NOMO-1 treated with DMSO at 0.1 percent for 48 hours (cell line): ENCODE results near the gene FRMD3.
A peak's percentile ranks its signal among the peaks of the same experiment; 100 is the strongest.

Experiments
- DNase-seq: peaks from one replicate; lab custom pipeline; 2025; ENCODE audit not compliant: unreplicated experiment; lab: John Stamatoyannopoulos, UW

The FRMD3 gene

DNA sequence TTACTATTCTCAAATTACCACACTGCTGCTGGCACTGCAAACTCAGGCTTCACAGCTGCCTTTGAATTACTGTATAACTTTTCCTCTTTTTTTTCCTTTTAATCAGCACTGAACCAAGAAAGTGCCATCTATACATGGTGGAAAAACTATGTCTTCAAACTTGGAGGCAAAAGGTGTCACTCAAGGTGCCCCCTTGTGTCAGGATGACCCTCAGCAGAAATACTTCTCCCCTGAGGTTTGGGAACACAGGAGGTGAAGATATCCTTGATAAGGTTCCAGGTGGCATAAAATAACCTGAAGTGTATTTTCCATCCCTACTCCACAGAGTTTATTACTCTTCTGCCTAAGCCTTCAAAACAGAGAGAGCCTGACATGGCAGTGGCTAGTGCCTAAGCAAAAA lies 14.5 kb downstream of the FRMD3 start:
- DNase-seq = no peak

DNA sequence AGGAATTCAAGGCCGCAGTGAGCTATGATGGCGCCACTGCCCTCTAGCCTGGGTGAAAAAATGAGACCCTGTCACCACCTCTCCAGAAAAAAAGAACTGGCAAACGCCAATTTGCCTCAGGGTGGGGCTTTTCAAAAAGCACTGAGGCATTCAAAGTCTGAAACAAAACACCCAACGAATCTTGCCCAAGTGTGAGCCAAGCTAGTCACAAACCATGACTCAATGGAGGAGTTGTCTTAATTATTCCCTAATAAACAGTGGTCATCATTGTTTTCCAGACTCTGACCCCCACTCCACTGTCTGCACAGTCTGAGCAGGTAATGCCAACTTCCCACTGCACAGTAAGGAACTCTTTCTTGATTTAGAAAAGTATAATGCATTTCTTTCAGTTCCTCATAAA lies 16.8 kb downstream of the FRMD3 start:
- peak; percentile 27 for DNase-seq

DNA sequence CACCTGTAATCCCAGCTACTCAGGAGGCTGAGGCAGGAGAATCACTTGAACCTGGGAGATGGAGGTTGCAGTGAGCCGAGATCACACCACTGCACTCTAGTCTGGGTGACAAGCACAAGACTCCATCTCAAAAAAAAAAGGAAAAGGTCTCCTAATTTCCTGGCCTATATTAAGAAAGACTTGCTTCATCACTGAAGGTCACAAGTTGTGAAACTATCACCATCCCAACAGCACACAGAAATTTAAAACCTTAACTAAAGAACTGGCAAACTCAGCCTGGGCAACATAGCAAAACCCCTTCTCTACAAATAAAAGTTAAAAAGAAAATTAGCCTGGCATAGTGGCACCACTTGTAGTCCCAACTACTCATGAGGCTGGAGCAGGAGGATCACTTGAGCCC lies 17.2 kb downstream of the FRMD3 start:
- no peak for DNase-seq

DNA sequence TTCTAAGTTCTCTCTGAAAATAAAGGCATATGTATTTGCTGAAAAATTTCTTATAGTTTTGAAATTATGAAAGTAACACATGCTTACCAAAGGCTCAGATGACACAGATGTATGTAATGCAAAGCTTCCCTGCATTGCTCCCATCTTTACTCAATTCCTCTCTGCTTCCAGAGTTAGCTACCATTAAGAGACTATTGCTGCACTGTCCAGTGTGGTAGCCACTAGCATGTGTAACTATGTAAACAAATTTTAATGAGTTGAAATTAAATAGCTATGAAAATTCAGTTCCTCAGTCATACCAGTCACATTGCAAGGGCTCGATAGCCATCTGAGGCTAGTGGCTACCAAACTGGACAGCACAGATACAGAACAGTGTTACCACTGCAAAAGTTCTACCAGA lies 17.9 kb downstream of the FRMD3 start:
- DNase-seq = no peak

DNA sequence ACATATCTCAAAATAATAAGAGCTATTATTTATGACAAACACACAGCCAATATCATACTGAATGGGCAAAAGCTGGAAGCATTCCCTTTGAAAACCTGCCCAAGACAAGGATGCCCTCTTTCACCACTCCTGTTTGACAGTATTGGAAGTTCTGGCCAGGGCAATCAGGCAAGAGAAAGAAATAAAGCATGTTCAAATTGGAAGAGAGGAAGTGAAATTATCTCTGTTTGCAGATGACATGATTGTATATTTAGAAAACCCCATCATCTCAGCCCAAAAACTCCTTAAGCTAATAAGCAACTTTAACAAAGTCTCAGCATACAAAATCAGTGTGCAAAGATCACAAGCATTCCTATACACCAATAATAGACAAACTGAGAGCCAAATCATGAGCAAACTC lies 20.2 kb downstream of the FRMD3 start:
- DNase-seq = peak; percentile 9

DNA sequence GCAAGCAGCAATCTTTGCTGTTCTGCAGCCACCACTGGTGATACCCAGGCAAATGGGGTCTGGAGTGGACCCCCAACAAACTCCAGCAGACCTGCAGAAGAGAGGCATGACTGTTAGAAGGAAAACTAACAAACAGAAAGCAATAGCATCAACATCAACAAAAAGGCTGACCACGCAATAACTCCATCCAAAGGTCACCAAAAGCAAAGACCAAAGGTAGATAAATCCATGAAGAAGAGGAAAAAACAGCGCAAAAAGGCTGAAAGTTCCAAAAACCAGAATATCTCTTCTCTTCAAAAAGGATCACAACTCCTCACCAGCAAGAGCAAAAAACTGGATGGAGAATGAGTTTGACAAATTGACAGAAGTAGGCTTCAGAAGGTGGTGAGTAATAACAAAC lies 23.4 kb downstream of the FRMD3 start:
- no peak for DNase-seq

DNA sequence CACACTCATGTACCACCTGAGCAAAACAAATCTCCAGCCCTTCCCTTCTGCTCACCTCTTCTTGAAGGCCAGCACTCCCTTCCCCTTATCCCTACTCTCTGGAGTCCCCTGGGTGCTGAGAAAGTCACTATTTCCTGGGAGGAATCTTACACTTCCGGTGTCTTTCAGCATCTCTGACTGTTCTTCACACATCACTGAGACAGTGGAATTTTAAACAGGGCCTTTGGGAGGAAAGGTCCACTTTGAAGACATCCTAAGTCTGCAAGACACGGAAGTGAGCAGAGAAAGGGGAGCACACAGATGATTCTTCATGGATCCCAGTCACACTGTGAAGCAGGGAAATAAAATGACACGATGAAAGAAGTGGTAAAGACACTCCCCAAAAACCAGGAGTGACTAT lies 25.6 kb downstream of the FRMD3 start:
- DNase-seq = no peak

DNA sequence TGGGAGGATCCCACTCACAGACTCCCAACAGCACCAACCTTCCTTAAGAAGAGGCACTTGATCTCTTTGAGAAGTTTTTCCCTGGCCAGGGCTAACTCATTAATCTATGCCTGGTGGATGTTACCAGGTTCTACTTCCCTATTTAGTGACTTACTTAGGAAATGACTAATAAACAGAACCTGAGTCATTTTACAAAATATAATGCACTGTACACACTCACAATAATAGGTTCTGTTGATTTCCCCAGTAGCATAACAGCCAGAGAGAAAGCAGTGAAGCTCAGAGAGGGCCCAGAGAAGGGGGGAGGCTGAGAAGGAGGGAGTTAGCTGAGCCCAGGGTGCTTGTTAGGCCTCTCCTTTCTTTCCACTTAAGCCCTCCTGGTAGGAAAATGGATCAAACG lies 27.1 kb downstream of the FRMD3 start:
- DNase-seq = peak; percentile 64

DNA sequence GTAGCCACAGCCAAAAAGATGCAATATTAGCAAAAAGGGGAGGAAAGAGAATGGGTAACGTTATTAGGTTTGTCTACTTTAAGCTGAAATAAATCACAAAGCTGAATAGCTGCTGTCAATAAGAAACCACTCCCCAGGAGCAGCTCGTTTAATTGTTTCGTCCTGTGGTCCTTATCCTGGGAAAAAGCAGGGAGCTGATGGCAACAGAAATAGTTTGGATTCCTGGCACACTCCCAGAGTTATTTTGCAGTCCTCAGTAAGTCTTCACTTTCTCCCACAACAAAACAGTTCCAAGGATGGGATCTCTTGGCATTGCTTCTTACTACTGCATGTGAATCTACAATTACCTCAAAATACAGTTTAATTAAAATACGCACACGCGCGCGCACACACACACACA lies 28.8 kb downstream of the FRMD3 start:
- DNase-seq = no peak

DNA sequence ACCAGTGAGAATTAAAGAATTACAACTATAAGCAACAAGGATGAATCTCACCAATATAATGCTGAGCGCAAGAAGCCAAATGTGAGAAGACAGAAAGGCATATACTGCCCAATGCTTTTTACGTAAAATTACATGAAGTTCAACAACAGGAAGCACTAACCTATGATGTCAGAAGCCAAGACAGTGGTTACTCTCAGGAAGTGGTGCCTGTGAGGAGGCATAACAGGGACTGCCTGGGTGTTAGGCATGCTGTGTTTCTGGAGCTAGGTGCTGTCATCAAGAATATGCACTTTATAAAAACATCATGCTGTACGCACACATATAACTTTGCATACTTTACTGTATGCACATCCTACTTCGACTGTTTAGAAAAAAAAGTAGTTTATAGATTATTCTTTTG lies 30.1 kb downstream of the FRMD3 start:
- DNase-seq = no peak

DNA sequence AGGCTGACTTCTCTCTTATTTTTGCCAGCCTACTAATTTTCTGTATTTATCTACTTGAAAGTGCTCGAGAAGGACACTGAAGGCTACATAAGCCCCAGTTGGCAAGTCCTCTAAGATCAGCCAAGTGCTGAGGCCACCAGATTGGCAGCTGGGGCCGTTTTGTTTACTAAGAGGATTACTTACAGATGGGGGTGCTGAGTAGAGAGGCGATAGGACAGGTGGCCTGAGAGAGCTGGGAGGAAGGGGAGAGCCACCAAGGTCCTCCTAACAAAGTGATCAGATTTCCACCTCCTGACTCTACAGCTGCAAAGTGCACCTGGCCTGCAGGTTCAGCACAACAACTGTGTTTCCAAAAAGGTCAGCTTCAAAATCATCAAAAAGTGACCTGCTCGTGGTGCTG lies 32.9 kb downstream of the FRMD3 start:
- DNase-seq = no peak

DNA sequence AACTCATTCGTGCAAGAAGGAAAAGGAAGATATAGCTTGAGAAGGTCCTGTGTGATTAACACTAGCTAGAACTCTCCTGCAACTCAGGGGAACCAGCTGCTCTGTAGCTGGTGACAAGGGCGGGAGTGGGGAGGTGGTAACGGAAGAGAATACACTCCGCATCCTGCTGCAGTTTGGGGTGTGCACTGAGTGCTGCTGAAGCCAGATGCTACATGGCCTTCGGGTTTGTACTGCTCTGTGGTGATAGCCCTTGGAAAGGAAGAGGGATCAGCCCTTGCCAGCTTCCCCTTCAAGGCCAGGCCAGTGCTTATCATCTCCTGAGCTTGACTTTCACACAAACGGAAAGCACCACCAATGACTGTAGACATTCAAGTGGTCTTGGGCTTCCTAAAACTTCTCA lies 34.3 kb downstream of the FRMD3 start:
- no peak for DNase-seq

DNA sequence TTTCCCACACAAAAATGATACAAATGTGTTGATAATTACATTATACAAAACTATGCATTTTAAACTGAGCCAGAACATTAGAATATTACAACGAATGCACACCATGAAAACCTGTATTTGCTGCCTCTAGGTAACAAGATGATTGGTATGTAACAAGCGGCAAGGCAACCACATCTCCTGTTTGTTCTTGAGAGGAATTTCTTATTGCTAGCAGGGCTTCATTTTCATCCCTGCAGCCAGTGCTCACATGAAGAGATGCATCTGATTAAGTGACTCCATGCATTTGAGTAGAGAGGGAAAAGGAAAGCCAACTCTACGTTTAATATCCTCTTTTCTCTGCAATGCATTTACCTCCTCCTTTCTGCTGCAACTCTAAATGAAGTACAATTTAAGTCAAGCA lies 36.6 kb downstream of the FRMD3 start:
- no peak for DNase-seq

DNA sequence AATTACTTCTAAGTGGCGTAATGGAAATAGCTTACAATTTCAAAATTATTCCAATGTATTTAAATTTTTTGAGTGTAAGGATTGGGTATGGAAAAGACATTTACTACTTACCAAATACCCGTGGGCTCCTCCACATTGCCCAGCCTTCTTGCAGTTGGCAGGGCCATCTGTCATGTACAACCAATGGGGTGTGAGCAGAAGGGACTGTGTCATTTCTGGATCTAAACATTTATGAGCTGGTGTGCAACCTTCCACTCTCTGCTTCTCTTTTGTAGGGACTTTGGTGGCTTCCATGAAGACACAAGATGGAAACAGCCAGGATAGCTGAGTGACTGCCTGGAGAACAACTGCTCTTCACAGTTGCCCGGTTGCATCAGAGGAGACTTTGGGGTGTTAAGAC lies 40.8 kb downstream of the FRMD3 start:
- no peak for DNase-seq

DNA sequence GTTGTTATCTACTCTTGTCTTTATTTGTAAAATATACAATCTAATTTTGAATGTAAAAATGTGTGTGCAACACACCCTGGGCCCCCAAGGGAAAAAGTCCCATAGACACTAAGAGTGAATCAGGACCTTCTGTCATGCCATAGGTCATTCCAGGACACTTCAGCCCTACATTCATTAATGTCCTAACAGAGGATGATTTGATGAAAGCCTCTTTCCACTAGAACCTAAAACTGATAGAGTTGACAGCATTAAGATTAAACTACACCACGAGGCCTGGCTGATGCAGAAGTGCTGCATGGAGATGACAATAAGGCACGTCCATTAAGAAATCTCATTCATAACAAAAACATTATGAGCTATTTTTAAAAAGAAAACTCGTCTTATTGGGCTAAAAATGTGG lies 46.2 kb downstream of the FRMD3 start:
- DNase-seq = no peak

DNA sequence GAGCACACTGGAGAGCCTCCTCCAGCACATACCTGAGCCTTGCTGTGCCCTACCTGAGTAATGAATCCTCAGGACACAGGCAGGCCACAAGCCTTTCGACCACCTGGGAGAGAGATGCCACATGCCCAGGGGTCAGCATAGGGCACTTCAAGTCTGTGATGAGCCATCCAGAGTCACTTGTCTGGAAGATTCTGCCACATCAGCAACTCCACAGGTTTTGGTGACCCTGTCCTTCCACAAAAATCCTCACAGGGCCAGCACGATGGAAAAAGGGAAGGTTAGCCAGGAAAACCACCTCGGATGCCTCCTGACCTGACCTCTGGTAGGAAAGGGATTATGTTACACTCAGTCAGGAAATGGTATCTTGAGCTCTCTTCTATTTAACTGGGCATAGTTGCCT lies 46.8 kb downstream of the FRMD3 start:
- no peak for DNase-seq

DNA sequence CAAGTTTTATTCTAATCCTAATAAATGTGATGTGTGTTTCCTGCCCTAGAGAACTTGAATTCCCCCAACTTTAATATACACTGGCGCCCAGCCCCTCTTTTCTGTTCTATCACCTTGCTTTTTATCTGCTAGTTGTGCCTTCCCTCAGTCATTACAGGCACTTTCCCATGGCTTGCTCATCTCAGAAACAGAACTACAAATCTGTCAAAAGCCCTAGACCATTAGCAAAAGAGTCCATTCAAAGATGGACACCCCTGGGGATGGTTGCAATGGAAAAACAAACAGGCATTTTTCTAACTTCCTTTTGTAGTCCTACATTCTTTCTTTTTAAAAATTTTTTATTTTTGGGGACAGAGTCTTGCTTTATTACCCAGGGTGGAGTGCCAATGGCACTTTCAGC lies 48.2 kb downstream of the FRMD3 start:
- no peak for DNase-seq

DNA sequence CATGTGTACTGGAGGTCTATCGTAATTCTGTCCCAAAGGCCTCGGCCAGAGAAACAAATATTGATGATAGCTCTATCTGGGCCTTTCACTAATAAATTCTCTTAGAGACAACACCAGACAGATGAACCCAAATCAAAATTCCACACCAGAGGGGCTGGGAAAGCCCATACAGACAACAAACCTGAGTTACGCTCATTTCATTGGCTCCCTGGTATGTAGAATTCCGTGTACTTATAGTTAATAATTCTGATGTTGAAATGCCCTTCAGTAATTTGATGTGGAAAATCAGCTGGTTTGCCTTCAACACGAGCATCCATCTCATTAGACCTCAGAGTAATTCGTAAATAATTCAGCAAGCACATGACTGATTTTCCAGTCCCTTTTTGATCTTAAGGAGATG lies 53.2 kb downstream of the FRMD3 start:
- DNase-seq = no peak

DNA sequence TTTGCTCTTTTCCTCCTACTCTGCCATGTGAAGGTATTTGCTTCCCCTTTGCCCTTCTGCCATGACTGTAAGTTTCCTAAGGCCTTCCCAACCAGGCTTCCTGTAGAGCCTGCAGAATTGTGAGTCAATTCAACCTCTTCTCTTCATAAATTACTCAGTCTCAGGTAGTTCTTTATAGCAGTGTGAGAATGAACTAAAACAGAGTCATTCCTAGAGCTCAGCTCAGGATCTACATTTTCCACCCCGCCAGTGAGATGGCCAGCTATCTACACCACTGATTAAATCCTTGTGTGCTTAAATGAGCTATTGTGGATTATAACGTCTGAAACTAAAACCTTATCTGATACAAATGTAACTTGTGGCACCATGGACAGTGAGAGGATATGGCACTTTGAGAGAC lies 55.0 kb downstream of the FRMD3 start:
- no peak for DNase-seq

DNA sequence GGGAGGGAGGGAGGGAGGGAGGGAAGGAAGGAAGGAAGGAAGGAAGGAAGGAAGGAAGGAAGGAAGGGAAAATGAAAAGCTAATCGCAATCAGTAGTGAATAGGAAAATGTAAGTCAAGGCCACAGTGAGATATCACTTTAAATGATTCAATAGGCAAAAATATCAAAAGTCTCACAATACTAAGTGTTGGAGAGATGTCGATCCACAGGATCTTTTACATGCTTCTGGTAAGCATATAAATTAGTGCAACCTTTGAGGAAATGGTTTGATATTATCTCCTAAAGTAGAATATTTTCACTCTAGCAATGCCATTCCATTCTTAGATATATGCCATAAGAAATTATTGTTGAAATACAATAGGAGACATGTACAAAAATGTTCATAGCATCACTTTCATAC lies 58.4 kb downstream of the FRMD3 start:
- DNase-seq = no peak

DNA sequence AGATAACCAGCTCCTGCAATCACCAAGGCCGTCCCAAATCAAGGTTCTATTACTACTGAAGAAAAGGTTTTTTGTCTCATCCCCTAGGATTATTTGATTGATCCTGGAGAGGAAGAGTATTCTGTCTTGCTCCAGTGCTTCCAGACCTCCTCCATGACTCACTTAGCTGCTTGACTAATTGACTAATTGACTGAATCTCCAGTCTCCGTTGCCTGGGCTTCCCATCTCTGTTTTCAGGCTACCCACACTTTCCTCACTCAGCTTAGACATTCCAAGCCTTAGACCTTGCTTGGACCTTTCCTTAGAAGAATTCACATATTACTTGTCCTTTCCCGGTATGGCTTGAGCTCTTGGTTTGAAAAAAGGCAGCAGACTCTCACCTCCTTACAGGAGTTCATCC lies 60.6 kb downstream of the FRMD3 start:
- no peak for DNase-seq

DNA sequence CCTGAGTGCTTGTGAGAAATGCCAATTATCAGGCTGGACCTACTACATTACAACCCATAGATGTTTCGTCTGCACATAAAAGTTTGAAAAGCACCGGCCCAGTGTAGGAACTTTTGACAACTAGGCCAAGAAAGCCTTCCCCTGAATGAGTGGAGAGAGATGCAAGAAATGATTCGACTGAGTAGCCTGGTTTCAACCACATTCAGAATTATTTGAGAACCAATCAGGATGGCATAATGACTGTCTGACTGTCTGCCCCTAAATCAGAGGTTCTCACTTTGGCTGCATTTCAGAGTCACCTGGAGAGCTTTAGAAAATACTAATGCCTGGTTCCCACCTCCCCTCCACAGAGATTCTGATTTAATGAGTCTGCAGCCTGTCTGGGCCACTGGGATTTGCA lies 61.1 kb downstream of the FRMD3 start:
- DNase-seq = no peak

DNA sequence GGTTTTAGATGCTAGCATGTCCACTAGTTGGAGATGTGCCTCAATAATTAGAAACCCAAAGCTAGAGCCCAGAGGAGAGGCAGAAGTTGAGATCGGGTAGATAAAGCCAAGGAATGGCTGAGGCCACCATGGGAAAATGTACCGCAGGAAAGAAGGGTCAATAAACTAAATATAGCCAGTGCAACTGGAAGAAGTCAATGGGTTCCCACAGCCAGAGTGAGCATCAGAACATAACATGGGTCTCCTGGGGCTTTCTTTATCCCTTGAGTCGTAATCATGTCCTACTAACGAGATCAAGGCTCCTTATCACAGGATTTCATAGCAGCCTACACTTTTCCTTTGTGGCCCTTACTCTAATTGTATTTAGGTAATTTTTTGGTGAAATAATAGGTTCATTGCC lies 61.7 kb downstream of the FRMD3 start:
- DNase-seq = no peak

DNA sequence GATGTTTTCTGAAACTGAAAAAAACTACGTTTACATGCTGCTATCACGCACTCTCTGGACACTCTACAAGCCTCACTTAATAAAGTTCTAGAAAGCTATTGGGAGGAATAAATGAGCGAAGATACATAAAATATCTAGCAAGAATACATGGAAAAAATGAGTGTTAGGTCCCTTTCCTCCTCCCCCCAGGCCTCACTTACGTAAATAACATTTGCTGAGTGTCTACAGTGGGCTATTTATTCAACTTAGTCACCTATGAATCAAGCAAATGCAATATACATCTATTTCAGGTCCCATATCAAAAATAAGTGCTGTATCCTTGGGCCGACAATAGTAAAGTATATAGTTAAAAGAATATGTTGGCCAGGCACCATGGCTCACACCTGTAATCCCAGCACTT lies 62.5 kb downstream of the FRMD3 start:
- no peak for DNase-seq
